ENCODE data around the gene PGAP3.

Gene PGAP3

DNA sequence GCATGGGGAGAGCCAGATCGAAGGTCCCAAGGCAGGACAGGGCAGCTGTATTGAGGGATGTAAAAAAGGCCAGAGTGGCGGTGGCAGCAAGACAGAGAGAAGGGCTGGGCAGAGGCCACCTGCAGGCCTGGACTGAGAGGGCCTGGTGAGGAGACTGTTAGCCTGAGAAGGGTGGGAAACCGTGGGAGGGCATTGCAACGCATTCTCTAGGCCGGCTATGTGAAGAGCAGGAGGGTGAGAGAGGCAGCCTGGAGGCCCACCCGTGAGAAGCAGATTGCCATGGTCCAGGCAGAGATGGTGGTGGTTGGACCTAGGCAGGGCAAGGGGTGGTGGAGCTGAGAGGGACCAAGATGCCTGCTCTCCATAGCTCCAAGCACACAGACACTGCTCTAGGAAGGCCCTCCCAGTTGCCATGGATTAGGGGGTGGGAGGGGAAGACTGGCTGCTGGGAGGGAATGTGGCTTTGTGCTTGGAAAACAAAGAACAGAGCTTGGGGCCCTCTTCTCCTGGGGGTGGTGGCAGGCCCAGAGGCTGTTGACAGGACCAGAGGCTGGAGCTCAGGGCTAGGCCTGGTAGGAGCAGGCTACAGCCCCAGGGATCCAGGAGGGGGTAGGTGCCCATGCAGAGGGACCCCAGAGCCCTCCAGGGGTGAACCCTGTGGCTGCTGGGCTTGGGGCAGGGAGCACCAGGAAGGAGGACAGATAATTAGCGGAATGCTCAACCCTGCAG lies 35.1 kb downstream of the PGAP3 start:
- TF ChIP-seq, protein P1, sequence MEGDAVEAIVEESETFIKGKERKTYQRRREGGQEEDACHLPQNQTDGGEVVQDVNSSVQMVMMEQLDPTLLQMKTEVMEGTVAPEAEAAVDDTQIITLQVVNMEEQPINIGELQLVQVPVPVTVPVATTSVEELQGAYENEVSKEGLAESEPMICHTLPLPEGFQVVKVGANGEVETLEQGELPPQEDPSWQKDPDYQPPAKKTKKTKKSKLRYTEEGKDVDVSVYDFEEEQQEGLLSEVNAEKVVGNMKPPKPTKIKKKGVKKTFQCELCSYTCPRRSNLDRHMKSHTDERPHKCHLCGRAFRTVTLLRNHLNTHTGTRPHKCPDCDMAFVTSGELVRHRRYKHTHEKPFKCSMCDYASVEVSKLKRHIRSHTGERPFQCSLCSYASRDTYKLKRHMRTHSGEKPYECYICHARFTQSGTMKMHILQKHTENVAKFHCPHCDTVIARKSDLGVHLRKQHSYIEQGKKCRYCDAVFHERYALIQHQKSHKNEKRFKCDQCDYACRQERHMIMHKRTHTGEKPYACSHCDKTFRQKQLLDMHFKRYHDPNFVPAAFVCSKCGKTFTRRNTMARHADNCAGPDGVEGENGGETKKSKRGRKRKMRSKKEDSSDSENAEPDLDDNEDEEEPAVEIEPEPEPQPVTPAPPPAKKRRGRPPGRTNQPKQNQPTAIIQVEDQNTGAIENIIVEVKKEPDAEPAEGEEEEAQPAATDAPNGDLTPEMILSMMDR (IDR thresholded peaks at IDR 0.05; ENCODE audit: unreplicated experiment in 3 of 3), result no peak
- H3K27me3 Mint-ChIP-seq (ENCODE audit: low read depth), result no peaks in the 10 kb centered on the region
- peaks cover 37% of the 10 kb centered on the region for H3K4me1 Mint-ChIP-seq
- no peaks in the 10 kb centered on the region for H3K9me3 Mint-ChIP-seq
- H3K36me3 Mint-ChIP-seq (ENCODE audit: low read depth), result peaks cover 15% of the 10 kb centered on the region
- H3K27ac Mint-ChIP-seq, result peak overlapping the region; percentile 75 to 89 (median 76)
- peak overlapping the region in 2 of 3 experiments; percentile 24 to 37 for H3K4me3 Mint-ChIP-seq

DNA sequence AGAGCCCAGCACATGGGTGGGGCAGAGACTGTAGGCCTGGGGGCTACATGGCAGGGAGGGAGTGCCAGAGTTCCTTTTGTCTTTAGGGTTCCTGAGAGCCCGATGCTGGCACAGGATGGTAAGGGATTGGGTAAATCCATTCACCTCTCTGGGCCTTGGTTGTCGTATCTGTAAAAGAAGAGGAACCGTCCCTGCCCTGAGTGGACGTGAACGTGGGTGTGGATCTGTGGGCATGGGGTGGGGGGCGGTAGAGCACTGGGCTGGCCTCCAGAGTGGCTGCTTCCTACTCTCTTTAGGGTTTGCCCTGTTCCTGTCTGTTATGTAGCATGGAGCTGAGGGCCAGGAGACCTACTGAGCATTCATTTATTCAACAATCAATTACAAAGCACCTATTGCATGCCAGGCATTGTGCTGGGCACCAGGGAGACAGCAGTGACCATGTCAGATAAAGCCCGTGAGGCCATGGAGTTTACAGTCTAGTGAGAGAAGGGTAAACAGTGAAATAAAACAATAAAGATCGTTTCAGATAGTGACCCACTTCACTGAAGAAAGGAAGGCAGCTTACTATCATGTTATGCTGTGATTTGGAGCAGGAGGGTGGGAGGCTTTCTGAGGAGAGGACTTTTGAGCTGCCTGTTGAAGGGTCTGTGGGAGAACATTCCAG lies 35.8 kb downstream of the PGAP3 start:
- TF ChIP-seq, protein P1 (IDR thresholded peaks at IDR 0.05; ENCODE audit: unreplicated experiment in 3 of 3), result no peak
- Mint-ChIP-seq H3K36me3 (ENCODE audit: low read depth) (peaks cover 14% of the 10 kb centered on the region), H3K27me3 (ENCODE audit: low read depth) (no peaks in the 10 kb centered on the region), H3K4me1 (peaks cover 37% of the 10 kb centered on the region), H3K27ac (peak overlapping the region; percentile 75 to 89 (median 76)), H3K4me3 (peak overlapping the region in 2 of 3 experiments; percentile 24 to 37), H3K9me3 (no peaks in the 10 kb centered on the region)

DNA sequence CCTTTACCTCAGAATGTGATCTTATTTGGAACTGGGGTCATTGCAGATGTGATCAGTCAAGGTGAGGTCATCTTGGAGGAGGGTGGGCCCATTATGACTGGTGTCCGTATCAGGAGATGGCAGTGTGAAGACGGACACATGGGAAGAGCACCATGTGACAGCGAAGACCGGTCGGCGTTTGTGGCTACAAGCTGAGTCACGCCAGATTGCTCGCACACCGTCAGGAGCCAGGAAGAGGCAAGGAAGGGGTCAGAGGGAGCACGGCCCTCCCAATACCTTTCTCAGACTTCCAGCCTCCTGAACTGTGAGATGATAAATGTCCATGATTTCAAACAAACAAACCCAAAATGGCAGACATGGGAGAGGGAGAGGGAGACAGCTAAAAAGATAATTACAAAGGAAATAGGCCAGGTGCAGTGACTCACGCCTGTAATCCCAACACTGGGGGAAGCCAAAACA lies 37.7 kb downstream of the PGAP3 start:
- Mint-ChIP-seq H3K4me3 (no peak overlapping the region), H3K27me3 (ENCODE audit: low read depth) (no peaks in the 10 kb centered on the region), H3K27ac (peak overlapping the region in 2 of 3 experiments; percentile 7 to 11), H3K9me3 (no peaks in the 10 kb centered on the region), H3K36me3 (ENCODE audit: low read depth) (peaks cover 6% of the 10 kb centered on the region), H3K4me1 (peaks cover 31% of the 10 kb centered on the region)
- TF ChIP-seq, protein P1 (IDR thresholded peaks at IDR 0.05; ENCODE audit: unreplicated experiment in 3 of 3), result no peak

DNA sequence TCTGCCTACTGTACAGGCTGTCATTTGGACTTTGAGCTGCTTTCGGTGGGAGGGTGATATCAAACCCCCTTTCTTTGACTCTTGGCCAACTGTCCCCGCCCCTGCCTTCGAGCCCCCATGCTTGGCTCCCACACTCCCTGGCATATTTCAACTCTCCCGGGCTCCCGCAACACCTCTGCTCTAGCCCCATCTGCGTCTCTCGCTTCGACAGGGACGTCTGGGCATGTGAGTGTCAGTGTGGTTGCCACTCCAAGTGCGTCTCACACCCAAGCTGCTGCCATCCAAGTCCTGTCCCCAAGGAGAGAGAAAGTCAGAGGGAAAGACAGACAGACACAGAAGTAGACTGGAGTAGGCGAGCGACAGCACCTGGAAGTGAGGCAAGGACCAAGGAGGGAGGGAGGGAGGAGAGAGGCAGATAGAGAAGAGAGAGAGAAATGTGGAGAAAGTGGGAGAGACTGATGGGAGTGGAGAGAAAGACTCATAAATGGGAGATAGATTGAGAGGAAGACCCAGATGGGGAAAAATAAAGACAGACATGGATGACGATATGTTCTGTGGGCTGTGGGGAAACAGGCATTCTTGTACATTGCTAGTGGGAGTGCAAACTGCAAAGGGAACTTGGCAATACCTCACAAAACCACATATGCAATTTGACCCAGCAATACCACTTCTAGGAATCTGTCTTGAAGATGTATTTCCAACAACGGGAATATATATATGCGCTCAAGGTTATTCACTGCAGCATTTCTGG lies 39.1 kb downstream of the PGAP3 start:
- peaks cover 8% of the 10 kb centered on the region for H3K36me3 Mint-ChIP-seq (ENCODE audit: low read depth)
- H3K9me3 Mint-ChIP-seq, result no peaks in the 10 kb centered on the region
- peaks cover 29% of the 10 kb centered on the region for H3K4me1 Mint-ChIP-seq
- H3K27me3 Mint-ChIP-seq (ENCODE audit: low read depth), result no peaks in the 10 kb centered on the region
- H3K27ac Mint-ChIP-seq, result peak overlapping the region; percentile 18 to 87 (median 77)
- TF ChIP-seq, protein P1 (IDR thresholded peaks at IDR 0.05; ENCODE audit: unreplicated experiment in 3 of 3), result no peak
- peak overlapping the region in 1 of 3 experiments; percentile 3 for H3K4me3 Mint-ChIP-seq

DNA sequence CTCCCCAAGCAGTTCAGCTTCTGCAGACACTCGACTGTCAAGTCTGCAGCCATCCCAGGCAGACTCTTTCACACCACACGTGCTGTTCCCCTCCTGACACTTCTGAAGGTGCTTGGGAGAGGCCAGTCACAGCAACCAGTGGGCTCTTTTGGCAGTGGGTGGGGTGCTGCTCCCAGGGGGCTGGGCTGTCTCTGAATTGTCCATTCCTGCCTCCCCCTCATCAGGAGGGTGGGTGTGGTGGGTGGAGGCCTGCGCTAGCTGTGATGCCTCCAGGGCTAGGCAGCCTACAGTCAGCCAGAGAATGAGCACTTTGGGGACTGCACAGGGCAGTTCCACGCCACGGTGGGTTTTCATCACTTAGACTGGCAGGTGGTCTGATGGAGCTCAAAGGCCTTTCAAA lies 40.6 kb downstream of the PGAP3 start:
- Mint-ChIP-seq H3K4me1 (peaks cover 19% of the 10 kb centered on the region), H3K36me3 (ENCODE audit: low read depth) (peaks cover 8% of the 10 kb centered on the region), H3K9me3 (no peaks in the 10 kb centered on the region), H3K27me3 (ENCODE audit: low read depth) (no peaks in the 10 kb centered on the region), H3K27ac (no peak overlapping the region), H3K4me3 (no peak overlapping the region)
- TF ChIP-seq, protein P1 (IDR thresholded peaks at IDR 0.05; ENCODE audit: unreplicated experiment in 3 of 3), result no peak
